ENCODE measurements around the gene CELSR3.

The CELSR3 gene

GRCh38 chr3:48631516-48632448, 30.9 kb downstream of the CELSR3 start:
- DNase-seq, result no peak

- no peak for DNase-seq
These were observed 31.9 kb downstream of the CELSR3 start for GRCh38 chr3:48630833-48631232.

- DNase-seq, result no peak
These were observed 32.3 kb downstream of the CELSR3 start for GRCh38 chr3:48630407-48630806.

- DNase-seq, result no peak
These were observed 32.8 kb downstream of the CELSR3 start for GRCh38 chr3:48629894-48630293.

GRCh38 chr3:48628277-48629017, 34.2 kb downstream of the CELSR3 start:
- DNase-seq, result no peak

GRCh38 chr3:48625600-48625999, 37.1 kb downstream of the CELSR3 start:
- DNase-seq, result no peak

- no peak for DNase-seq
These were observed 37.9 kb downstream of the CELSR3 start for GRCh38 chr3:48624767-48625166.

- no peak for DNase-seq
These were observed 38.7 kb downstream of the CELSR3 start for GRCh38 chr3:48623851-48624547.

GRCh38 chr3:48621461-48621869, 41.2 kb downstream of the CELSR3 start, which contains the start of gene TMEM89:
Gene TMEM89, minus strand, starts transcription at chr3:48621769. Its CDS starts 13 bp downstream, at chr3:48621756.
- no peak for DNase-seq

GRCh38 chr3:48619541-48620524, 42.9 kb downstream of the CELSR3 start:
- DNase-seq, result no peak

- DNase-seq, result no peak
These were observed 45.1 kb downstream of the CELSR3 start for GRCh38 chr3:48617559-48617958.

- DNase-seq, result no peak
These were observed 48.6 kb downstream of the CELSR3 start for GRCh38 chr3:48614044-48614443.

- DNase-seq, result no peak
These were observed 50.4 kb downstream of the CELSR3 start for GRCh38 chr3:48612309-48612708.

GRCh38 chr3:48609088-48610005, 53.3 kb downstream of the CELSR3 start, which contains the start of gene UQCRC1:
Gene UQCRC1, minus strand, starts transcription at chr3:48609646. Its CDS starts 26 bp downstream, at chr3:48609620.
- peak; percentile 95 for DNase-seq

GRCh38 chr3:48607519-48607918, 55.2 kb downstream of the CELSR3 start:
- no peak for DNase-seq

- no peak for DNase-seq
These were observed 61.1 kb downstream of the CELSR3 start for GRCh38 chr3:48601622-48601994.

GRCh38 chr3:48600711-48601621, 61.7 kb downstream of the CELSR3 start:
- DNase-seq, result no peak

GRCh38 chr3:48599509-48600285, 63.0 kb downstream of the CELSR3 start:
- no peak for DNase-seq

GRCh38 chr3:48599077-48599501, 63.6 kb downstream of the CELSR3 start:
- no peak for DNase-seq

Data from activated CD8-positive, alpha-beta memory T cell treated with anti-CD3 and anti-CD28 coated beads, Interleukin-2, amount 50 U/mL, for 48 hours (primary cell).